ENCODE measurements around the gene PNPT1.

GRCh38 chr2:55721596-55722215 is 28.1 kb upstream of the PNPT1 start:
- TF ChIP-seq CTCF (IDR thresholded peaks at IDR 0.05) (no peak), POLR2A (IDR thresholded peaks at IDR 0.05) (no peak)
